ENCODE data around the gene PARD3.

The PARD3 gene

DNA sequence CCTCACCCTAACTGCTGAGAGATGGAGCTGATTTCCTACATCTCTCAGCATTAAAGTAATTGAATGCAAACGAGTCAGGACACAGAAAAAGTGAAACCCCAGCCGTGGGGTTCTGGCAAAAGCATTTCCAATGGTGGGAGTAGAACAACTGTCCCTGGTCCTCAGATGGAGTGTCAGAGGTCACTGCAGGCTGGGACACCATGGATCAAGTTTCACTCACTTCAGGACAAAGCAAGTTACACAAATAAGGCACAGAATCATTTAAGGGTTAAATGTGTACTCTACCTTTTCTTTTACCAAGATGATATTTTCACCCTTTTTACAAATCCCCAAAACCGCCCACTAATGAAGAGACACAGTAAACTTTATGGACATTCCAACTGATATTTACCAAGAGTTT lies 607.8 kb downstream of the PARD3 start:
- DNase-seq (ENCODE audit: low read depth): no peak

DNA sequence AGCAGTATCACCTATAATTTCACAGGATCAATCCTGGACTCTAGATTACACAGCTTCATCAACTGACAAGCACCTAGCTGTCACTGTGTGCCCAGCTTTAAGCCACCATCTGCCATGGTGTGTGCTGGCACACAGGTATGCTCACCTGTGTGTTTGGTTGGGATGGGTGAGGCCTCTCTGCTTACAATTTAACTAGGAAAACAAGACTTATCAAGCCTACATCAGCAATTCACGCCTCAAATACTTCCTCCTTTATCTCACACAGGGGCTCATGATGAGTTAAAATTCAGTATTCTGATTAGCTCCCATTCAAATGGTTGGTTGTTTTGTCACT lies 608.2 kb downstream of the PARD3 start:
- DNase-seq (ENCODE audit: low read depth): no peak

GRCh38 chr10:34206078-34206934 lies 608.8 kb downstream of the PARD3 start:
- no peak for DNase-seq (ENCODE audit: low read depth)

DNA sequence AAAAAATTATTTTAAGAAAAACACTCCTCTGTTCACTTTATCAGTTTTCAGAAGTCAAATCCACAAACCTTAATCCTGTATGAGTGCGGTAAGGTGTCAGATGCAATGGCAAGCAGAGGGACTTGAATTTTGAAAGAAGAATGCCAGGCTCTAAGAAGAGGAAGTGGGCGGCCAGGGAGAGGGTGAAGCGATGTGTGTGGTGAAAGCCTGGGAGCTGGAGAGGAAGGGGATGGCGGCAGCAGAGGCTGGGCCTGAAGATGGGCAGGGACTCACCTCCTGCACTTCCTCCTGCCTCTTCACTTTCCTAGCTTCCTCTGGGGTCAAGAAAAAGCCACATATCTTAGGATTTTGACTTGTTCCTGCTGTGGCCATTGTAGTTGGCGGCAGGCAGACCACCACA lies 609.6 kb downstream of the PARD3 start:
- DNase-seq (ENCODE audit: low read depth): no peak

GRCh38 chr10:34203966-34204630 lies 611.0 kb downstream of the PARD3 start:
- DNase-seq (ENCODE audit: low read depth): no peak

DNA sequence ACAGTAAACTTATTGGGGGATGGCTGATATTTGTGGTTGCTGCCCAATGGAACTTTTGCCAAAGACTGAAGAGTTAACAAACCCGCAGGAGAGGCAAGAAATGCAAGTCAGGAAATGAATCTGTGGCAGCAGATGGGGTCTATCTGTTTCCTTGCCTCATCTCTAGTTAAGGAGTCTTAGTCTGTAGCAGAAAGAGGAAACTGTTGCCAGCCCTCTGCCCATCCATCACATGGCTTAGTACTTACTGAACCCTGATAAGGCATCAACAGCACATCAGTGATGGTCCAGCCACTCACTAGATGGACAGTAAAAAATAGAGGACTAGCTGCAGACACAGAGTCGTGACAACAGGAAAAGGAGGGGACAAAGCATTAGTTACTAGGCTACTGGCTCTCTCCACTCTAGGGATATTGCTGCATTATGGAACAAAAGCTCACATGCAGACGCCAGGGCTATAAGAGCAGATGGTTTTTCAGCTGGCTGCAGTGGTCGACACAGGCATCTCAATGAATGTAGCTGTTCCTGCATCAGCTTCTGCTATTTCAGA lies 614.7 kb downstream of the PARD3 start:
- DNase-seq (ENCODE audit: low read depth): no peak

DNA sequence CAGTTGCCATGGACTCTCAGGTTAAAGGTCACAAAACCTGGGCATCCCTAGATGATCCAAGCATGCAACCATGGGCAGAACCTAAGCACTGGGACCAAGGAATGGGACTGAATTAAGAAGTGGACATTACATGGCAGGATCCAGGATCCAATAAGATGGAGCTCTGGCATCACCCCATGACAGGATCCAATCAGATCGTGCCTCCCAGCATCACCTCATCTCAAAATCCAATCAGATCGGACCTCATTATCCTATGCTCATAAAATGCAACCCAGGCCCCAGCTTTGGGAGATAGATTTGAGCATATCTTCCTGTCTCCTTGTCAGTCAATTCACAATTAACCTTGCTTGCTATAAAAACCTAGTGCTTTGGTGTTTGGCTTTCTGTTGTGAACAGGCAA lies 616.1 kb downstream of the PARD3 start:
- no peak for DNase-seq (ENCODE audit: low read depth)

DNA sequence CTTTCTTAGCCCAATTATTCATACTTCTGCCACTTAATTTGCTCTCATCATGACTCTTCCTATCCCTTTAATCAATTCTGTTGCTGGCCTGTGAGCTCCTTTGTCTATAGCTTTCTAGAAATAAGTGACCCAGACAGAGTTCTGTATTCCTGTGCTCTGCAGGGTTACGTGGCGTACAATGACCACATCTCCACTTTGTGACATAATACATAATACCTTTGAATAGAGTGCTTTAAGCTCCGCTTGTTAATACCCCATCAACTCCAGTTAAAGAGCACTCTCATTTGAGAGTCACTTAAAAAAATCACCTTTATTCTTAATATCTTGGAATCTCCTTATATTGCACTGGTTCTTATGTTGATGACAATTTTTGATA lies 619.0 kb downstream of the PARD3 start:
- no peak for DNase-seq (ENCODE audit: low read depth)

- no peak for DNase-seq (ENCODE audit: low read depth)
Measured at GRCh38 chr10:34195364-34196057, 619.6 kb downstream of the PARD3 start.

DNA sequence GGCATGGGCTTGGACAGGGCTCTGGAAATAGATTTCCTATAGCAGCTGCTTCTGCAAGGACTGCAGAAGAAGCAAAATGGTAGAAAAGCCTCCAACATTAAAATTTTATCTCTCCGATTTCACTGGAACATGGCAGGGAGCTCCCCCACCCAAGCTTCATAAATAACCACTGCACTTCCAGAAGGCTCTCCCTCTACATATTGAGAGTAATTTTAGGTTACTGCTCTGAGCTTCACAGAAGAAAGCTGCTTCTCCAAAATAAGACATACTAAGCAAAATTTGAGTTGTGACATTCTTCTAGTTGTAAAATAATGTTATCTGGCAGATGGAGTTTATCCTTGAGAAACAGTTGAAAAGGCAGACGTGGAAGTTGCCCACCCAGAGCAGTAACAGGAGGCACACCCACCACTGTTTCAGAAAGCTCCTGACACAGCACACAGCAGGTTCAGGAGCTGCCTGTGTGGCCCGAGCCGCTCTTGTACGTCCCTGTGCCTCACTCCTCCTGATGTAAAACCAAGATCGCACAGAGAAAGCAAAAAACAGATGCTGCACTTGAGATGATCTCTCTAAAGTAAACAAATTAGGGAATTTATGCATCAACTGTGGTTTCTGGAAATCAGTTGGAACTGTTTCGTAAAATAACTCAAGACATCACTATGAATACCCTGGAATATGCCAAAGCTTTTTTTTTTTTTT lies 621.0 kb downstream of the PARD3 start:
- peak; percentile 23 for DNase-seq (ENCODE audit: low read depth)

DNA sequence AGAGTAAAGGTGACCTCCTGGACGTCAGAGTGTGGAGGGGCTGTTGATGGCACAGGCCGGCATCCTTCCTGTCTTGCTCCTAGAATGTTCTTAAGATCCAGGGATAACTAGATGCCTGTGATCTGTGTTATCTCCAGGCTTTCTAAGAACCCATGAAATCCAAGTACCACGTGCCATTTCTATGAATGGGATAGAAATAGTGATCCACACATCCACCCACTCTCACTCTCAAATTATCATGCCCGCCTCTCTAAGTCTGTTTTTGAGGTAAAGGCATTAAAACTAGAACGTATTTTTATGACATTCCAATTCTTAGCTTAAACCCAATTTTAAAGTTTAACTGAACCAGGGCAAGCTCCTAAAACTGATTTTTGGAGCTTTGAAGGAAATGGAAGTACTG lies 622.5 kb downstream of the PARD3 start:
- DNase-seq (ENCODE audit: low read depth): no peak

DNA sequence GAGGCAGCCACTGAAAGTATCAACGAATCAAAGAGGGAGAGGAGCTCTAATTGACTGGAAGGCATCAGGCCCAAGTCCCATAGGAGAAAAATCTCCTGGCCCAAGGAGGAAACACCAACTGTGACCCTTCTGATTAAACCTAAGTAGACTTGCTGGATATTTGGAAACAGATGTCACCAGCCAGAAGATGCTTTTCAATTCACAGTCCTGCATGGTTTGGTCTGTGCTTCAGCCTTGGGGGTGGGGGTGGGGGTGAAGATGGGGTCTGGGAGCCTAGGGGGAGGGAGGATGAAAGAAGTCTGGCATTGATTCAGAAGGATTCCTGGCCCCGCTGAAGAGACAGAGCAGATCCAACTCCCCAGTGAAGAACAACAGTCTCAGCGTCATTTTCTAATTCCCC lies 623.7 kb downstream of the PARD3 start:
- DNase-seq (ENCODE audit: low read depth): no peak

GRCh38 chr10:34190580-34190979 lies 624.5 kb downstream of the PARD3 start:
- no peak for DNase-seq (ENCODE audit: low read depth)

GRCh38 chr10:34189830-34190229 lies 625.3 kb downstream of the PARD3 start:
- DNase-seq (ENCODE audit: low read depth): no peak

- DNase-seq (ENCODE audit: low read depth): no peak
Measured at GRCh38 chr10:34188221-34188620, 626.9 kb downstream of the PARD3 start.

DNA sequence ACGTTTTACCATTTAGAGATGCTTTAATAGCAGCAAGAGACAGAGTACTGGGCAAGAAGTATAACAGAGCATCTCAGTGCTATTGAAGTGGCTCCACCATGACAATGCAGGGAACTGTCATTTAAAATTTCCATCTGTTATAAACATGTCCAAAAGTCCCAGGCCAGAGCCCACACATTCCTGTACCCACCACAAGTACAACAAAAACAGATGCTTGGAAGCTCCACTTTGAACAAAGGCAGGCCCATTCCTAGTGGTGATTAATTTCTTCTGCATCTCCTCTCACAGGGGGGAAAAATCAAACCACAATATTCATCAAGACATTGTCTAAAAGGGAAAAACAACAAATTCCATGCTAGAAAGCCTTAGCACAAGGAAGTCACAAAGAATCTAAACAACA lies 627.9 kb downstream of the PARD3 start:
- peak; percentile 44 for DNase-seq (ENCODE audit: low read depth)

DNA sequence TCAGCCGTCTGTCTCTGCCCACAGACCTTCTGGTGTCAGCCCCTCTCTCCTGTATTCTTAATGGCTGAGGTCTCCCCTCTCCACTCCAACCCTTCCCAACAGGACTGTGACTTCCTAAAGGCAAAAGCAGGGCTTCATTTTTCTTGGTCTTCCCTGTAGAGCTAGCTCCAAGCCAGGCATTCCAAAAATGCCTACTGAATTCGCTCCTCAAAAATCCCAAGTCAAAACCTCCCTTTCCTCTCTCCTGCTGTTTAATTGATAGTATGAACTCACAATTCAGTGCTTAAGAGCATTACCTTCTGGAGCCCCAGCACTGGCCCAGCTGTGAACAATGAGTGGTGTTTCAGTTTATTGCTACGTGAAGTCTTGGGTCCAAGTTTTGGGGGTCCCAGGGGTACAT lies 628.4 kb downstream of the PARD3 start:
- no peak for DNase-seq (ENCODE audit: low read depth)

DNA sequence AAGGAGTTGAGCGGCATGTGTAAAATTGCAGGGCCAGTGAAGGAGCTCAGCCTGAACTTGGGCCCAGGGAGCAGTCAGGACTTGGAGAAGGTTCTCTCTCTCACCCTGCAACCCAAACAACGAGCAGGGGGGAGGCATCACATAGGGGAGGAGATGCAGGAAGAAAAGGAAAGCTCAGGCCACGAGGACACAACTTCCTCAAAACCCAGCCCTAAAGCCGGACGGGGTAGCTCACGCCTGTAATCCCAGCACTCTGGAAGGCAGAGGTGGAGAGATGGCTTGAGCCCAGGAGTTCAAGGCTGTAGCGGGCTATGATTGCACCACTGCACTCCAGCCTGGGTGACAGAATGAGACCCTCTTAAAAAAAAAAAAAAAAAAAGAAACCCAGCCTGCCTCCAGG lies 629.1 kb downstream of the PARD3 start:
- no peak for DNase-seq (ENCODE audit: low read depth)

DNA sequence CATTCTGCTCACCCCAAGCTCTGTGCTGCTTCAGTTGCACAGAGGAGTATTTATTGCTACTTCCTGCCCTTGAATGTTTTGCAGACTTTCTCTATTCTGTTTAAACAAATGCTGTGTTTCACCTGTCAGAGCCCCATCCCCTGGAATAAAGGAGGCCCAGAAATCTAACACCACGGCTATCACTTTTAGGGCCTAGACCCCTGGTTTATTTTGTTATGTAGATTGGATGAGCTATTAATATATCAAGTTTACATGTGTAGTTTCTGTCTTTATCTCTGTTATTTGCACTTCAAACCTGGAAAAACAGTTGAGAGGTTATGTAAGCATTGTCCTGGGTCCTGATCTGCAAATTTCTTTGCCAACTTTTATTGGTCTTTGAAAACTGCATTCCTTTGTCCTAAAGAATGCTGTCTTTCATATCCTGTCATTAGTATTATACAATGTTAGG lies 630.1 kb downstream of the PARD3 start:
- no peak for DNase-seq (ENCODE audit: low read depth)

- DNase-seq (ENCODE audit: low read depth): no peak
Measured at GRCh38 chr10:34184397-34184796, 630.7 kb downstream of the PARD3 start.

- DNase-seq (ENCODE audit: low read depth): no peak
Measured at GRCh38 chr10:34183016-34183796, 631.9 kb downstream of the PARD3 start.
